HCT116 (cell line): ENCODE data around the gene LDHD. TPM values are rescaled to one million over a fixed set of nuclear protein-coding genes. Genes with fewer than 3 reads are reported as not detected.

ENCODE experiments used
- ATAC-seq: fragments of 200-7000 bp; cut with Tn5 transposase; 2 replicates; pipeline ENCODE4 v1.9.1; 2020; ENCODE audit warnings: mild to moderate bottlenecking, moderate library complexity
- BruUV-seq: library from RNA; stranded (reverse); fragments of 400-500 nt; replicated peaks from 2 replicates; lab custom pipeline; 2021; lab: Mats Ljungman, UMichigan
- CTCF ChIA-PET: fragments of 300-600 bp; sonication (Branson Sonifier 250); formaldehyde crosslinking; loops from one replicate; lab custom pipeline; 2021; ENCODE audit warnings: antibody characterized with exemption; lab: Charles Lee
- POLR2A ChIA-PET: fragments of 300-600, 350-600 bp; sonication (Branson Sonifier 250); formaldehyde crosslinking; loops from one replicate; lab custom pipeline; 2021; ENCODE audit warnings: antibody characterized with exemption; lab: Charles Lee
- RAD21 ChIA-PET, 2 experiments: fragments of 300-600 bp; sonication (Branson Sonifier 250); formaldehyde crosslinking; loops; one replicate each; lab custom pipeline; 2023; ENCODE audit warnings: low total read pairs in 2 of 2; ENCODE audit not compliant: uncharacterized antibody in 2 of 2, unreplicated experiment in 2 of 2, low non-redundant PET in 1 of 2; lab: Charles Lee
- DNase-seq: peaks from one replicate; pipeline ENCODE4 v3.0.0-alpha.2; 2010; ENCODE audit warnings: low read depth, low spot score
- H2AFZ ChIP-seq: fragments of 200-600 bp; shearing (Covaris generic), sonication (generic); 2 replicates; pipeline ENCODE4 v1.6.1; 2017; ENCODE audit warnings: low read depth, mixed run types, mixed read lengths, antibody characterized with exemption, low read length; ENCODE audit not compliant: poor library complexity, severe bottlenecking
- H3K27ac ChIP-seq: 2 replicates; pipeline ENCODE4 v1.5.1; 2012; ENCODE audit warnings: low read depth, low read length
- H3K27me3 ChIP-seq: fragments of 200-600 bp; sonication (generic); 2 replicates; pipeline ENCODE4 v1.6.1; 2016; ENCODE audit warnings: mixed run types, low read length, mixed read lengths; ENCODE audit not compliant: insufficient read depth
- H3K36me3 ChIP-seq, 2 experiments: fragments of 200-500 bp in 1 of 2; fragments of 200-600 bp in 1 of 2; sonication (Bioruptor generic) in 1 of 2; sonication (generic) in 1 of 2; 2 replicates each; pipeline versions ENCODE4 v1.5.1 to v1.6.1; 2014 to 2016; ENCODE audit warnings: low read length in 2 of 2, inconsistent platforms in 1 of 2, mixed read lengths in 1 of 2, mixed run types in 1 of 2; ENCODE audit not compliant: insufficient read depth in 2 of 2, control insufficient read depth in 1 of 2
- H3K4me1 ChIP-seq, 2 experiments: fragments of 200-600 bp in 1 of 2; sonication (generic) in 1 of 2; 2 replicates each; pipeline versions ENCODE4 v1.5.1 to v1.6.1; 2012 to 2017; ENCODE audit warnings: low read length in 2 of 2, inconsistent platforms in 1 of 2, mild to moderate bottlenecking in 1 of 2, mixed read lengths in 1 of 2, mixed run types in 1 of 2, moderate library complexity in 1 of 2; ENCODE audit not compliant: insufficient read depth in 2 of 2, control insufficient read depth in 1 of 2
- H3K4me2 ChIP-seq: fragments of 200-600 bp; sonication (generic); 2 replicates; pipeline ENCODE4 v1.6.1; 2017; ENCODE audit warnings: mixed run types, low read length, mixed read lengths
- H3K4me3 ChIP-seq, 2 experiments: fragments of 200-600 bp in 1 of 2; sonication (generic) in 1 of 2; replicated peaks in 1 of 2; 2 replicates each; pipeline ENCODE4 v1.5.1; 2011 to 2016; ENCODE audit warnings: low read length in 2 of 2, control low read depth in 1 of 2, low read depth in 1 of 2, mild to moderate bottlenecking in 1 of 2, mixed read lengths in 1 of 2, mixed run types in 1 of 2
- H3K79me2 ChIP-seq: fragments of 200-600 bp; sonication (generic); 2 replicates; pipeline ENCODE4 v1.6.1; 2017; ENCODE audit warnings: mild to moderate bottlenecking, mixed run types, low read length, moderate library complexity, mixed read lengths; ENCODE audit not compliant: insufficient read depth
- H3K9ac ChIP-seq: fragments of 200-600 bp; sonication (generic); 2 replicates; pipeline ENCODE4 v1.6.1; 2016; ENCODE audit warnings: low read length, mixed read lengths
- H3K9me2 ChIP-seq: fragments of 200-600 bp; sonication (generic), shearing (Covaris generic); 2 replicates; pipeline ENCODE4 v1.6.1; 2017; ENCODE audit warnings: mixed run types, mild to moderate bottlenecking, moderate library complexity; ENCODE audit not compliant: insufficient read depth
- H3K9me3 ChIP-seq, 2 experiments: fragments of 200-500 bp in 1 of 2; fragments of 200-600 bp in 1 of 2; sonication (Bioruptor generic) in 1 of 2; sonication (generic) in 1 of 2; 2 replicates each; pipeline ENCODE4 v1.6.1; 2014 to 2017; ENCODE audit warnings: low read length in 2 of 2, mixed read lengths in 2 of 2, inconsistent platforms in 1 of 2, low read depth in 1 of 2, mild to moderate bottlenecking in 1 of 2, mixed run types in 1 of 2, moderate library complexity in 1 of 2; ENCODE audit not compliant: control insufficient read depth in 1 of 2, insufficient read depth in 1 of 2
- H4K20me1 ChIP-seq: fragments of 200-600 bp; sonication (generic), shearing (Covaris generic); 2 replicates; pipeline ENCODE4 v1.6.1; 2017; ENCODE audit warnings: mixed run types, mild to moderate bottlenecking, moderate library complexity; ENCODE audit not compliant: insufficient read depth
- FOSL1 ChIP-seq: IDR thresholded peaks from 2 replicates; pipeline ENCODE4 v1.6.1; 2012; ENCODE audit warnings: low read depth
- JUND ChIP-seq: IDR thresholded peaks from 2 replicates; pipeline ENCODE4 v1.6.1; 2012
- MAX ChIP-seq: IDR thresholded peaks from 2 replicates; pipeline ENCODE4 v1.6.1; 2012
- POLR2AphosphoS5 ChIP-seq: IDR thresholded peaks from 2 replicates; pipeline ENCODE4 v1.6.1; 2011; ENCODE audit warnings: mild to moderate bottlenecking, low read depth, low read length, moderate library complexity
- SIN3A ChIP-seq: IDR thresholded peaks from 2 replicates; pipeline ENCODE4 v1.6.1; 2012; ENCODE audit warnings: low read depth
- SP1 ChIP-seq: IDR thresholded peaks from 2 replicates; pipeline ENCODE4 v1.6.1; 2012; ENCODE audit warnings: low read depth
- SRF ChIP-seq: IDR thresholded peaks from 2 replicates; pipeline ENCODE4 v1.6.1; 2012; ENCODE audit warnings: low read depth
- intact Hi-C: fragments of 100-400 bp; cut with micrococcal nuclease; formaldehyde crosslinking; loops from 2 replicates; pipeline ENCODE4 v1.10.0; 2022
- total RNA-seq: library from RNA; stranded (reverse); gene quantifications from one replicate; pipeline ENCODE4 v1.2.1, GENCODE V29; 2021; ENCODE audit not compliant: unreplicated experiment

The LDHD gene
- total RNA-seq, 1 experiment from 2014 or later = 3.4 TPM

GRCh38 chr16:75093598-75094540 is 22.7 kb downstream of the LDHD start (continued):
- TF ChIP-seq SIN3A (no peak), JUND (no peak), FOSL1 (no peak), SRF (no peak)

GRCh38 chr16:75092777-75093176 is 23.8 kb downstream of the LDHD start:
- POLR2A ChIA-PET = no interaction called here
- peaks cover 69 to 76% of the 10 kb centered on the region in 2 experiments for H3K4me1 ChIP-seq
- peak overlapping the region; percentile 37 for H3K9ac ChIP-seq
- peak overlapping the region in 1 of 2 experiments; percentile 44; a peak in 2 of 4 replicates for H3K4me3 ChIP-seq
- no peak for DNase-seq
- no peaks in the 10 kb centered on the region for H3K27me3 ChIP-seq
- H2AFZ ChIP-seq = no peak overlapping the region
- no peaks in the 10 kb centered on the region for H3K9me2 ChIP-seq
- intact Hi-C loops = no loop called here
- no peaks in the 10 kb centered on the region for H4K20me1 ChIP-seq
- ATAC-seq = peak; percentile 63
- RAD21 ChIA-PET = interaction anchor here in 1 of 2 experiments (0.5 kb wide), 1 partner anchor 43 kb away, joined by 3 read pairs; no protein-coding TSS in a partner anchor
- BruUV-seq = no TSS peak
- no peaks in the 10 kb centered on the region for H3K9me3 ChIP-seq
- H3K36me3 ChIP-seq = 0 out of 4 replicates have a peak, but pooled peaks cover 0 to 2% of the 10 kb centered on the region in 2 experiments
- 0 out of 2 replicates have a peak, but pooled peaks have one; percentile 8 for TF ChIP-seq MAX
- no peak for TF ChIP-seq POLR2AphosphoS5
- TF ChIP-seq SP1 = 0 out of 2 replicates have a peak, but pooled peaks have one; percentile 16
- peak overlapping the region; percentile 73 for H3K4me2 ChIP-seq
- peak overlapping the region; percentile 50; the same call in 1 of the 2 replicates for H3K27ac ChIP-seq
- CTCF ChIA-PET = no interaction called here
- peaks cover 27% of the 10 kb centered on the region for H3K79me2 ChIP-seq
